Measurements from ENCODE around the gene MOK. TPM values are rescaled to one million over a fixed set of nuclear protein-coding genes. Genes with fewer than 3 reads are reported as not detected.

Gene MOK
- total RNA-seq, 1 experiment from 2014 or later, result 2.0 TPM

GRCh38 chr14:102233081-102233480 lies 71.9 kb downstream of the MOK start:
- no peak overlapping the region for H3K27ac Mint-ChIP-seq
- CTCF ChIA-PET, result interaction anchor here (3.7 kb wide), 1 partner anchor 81 kb away, joined by 18 read pairs; no protein-coding TSS in a partner anchor
- no peaks in the 10 kb centered on the region for H3K27me3 Mint-ChIP-seq (ENCODE audit: low read depth)
- H3K9me3 Mint-ChIP-seq, result no peaks in the 10 kb centered on the region
- DNase-seq (ENCODE audit: low spot score), result no peak
- ATAC-seq, result no peak
- no peaks in the 10 kb centered on the region for H3K36me3 Mint-ChIP-seq
- POLR2A ChIA-PET, result no interaction called here
- H3K4me3 Mint-ChIP-seq, result no peak overlapping the region
- no peak for TF ChIP-seq USF2 (CRISPR knock-in tag; IDR thresholded peaks at IDR 0.05)
- no peak for TF ChIP-seq CREM (CRISPR knock-in tag; IDR thresholded peaks at IDR 0.05)
- H3K4me1 Mint-ChIP-seq, result no peaks in the 10 kb centered on the region

GRCh38 chr14:102232348-102232625 lies 72.7 kb downstream of the MOK start:
- H3K36me3 Mint-ChIP-seq, result no peaks in the 10 kb centered on the region
- no peaks in the 10 kb centered on the region for H3K4me1 Mint-ChIP-seq
- H3K27me3 Mint-ChIP-seq (ENCODE audit: low read depth), result no peaks in the 10 kb centered on the region
- CTCF ChIA-PET, result interaction anchor here (3.7 kb wide), 1 partner anchor 82 kb away, joined by 18 read pairs; no protein-coding TSS in a partner anchor
- H3K9me3 Mint-ChIP-seq, result no peaks in the 10 kb centered on the region
- DNase-seq (ENCODE audit: low spot score) (no peak), ATAC-seq (no peak)
- POLR2A ChIA-PET, result no interaction called here
- no peak for TF ChIP-seq ZNF138 (CRISPR knock-in tag; conservative IDR thresholded peaks at IDR 0.05)
- TF ChIP-seq NR3C1 (CRISPR knock-in tag; conservative IDR thresholded peaks at IDR 0.05; ENCODE audit: low read depth), result no peak
- no peak for TF ChIP-seq E2F1 (CRISPR knock-in tag; IDR thresholded peaks at IDR 0.05)
- no peak for TF ChIP-seq NR2C2 (CRISPR knock-in tag; IDR thresholded peaks at IDR 0.05)
- TF ChIP-seq ZBTB43 (CRISPR knock-in tag; IDR thresholded peaks at IDR 0.05), result no peak
- TF ChIP-seq SP1 (CRISPR knock-in tag; conservative IDR thresholded peaks at IDR 0.05), result no peak
- no peak for TF ChIP-seq MXD4 (CRISPR knock-in tag; IDR thresholded peaks at IDR 0.05; ENCODE audit: borderline replicate concordance)
- TF ChIP-seq ZNF512 (CRISPR knock-in tag; IDR thresholded peaks at IDR 0.05; ENCODE audit: borderline replicate concordance), result no peak
- H3K27ac Mint-ChIP-seq, result no peak overlapping the region
- H3K4me3 Mint-ChIP-seq, result no peak overlapping the region

- H3K27ac Mint-ChIP-seq, result no peak overlapping the region
- ChIA-PET POLR2A (no interaction called here), CTCF (interaction anchor here (0.6 to 3.7 kb wide), 3 partner anchors 30 to 82 kb away, joined by 3 to 18 read pairs (median 3); no protein-coding TSS in a partner anchor)
- DNase-seq (ENCODE audit: low spot score), result no peak
- no peaks in the 10 kb centered on the region for H3K27me3 Mint-ChIP-seq (ENCODE audit: low read depth)
- TF ChIP-seq SMAD4 (CRISPR knock-in tag; IDR thresholded peaks at IDR 0.05), result no peak
- TF ChIP-seq PRRX2 (CRISPR knock-in tag; IDR thresholded peaks at IDR 0.05), result no peak
- TF ChIP-seq JAZF1 (CRISPR knock-in tag; IDR thresholded peaks at IDR 0.05), result no peak
- TF ChIP-seq USF1 (CRISPR knock-in tag; IDR thresholded peaks at IDR 0.05), result no peak
- TF ChIP-seq SOX15 (CRISPR knock-in tag; IDR thresholded peaks at IDR 0.05), result no peak
- no peak for TF ChIP-seq EMX1 (CRISPR knock-in tag; IDR thresholded peaks at IDR 0.05)
- no peak for TF ChIP-seq NR3C1 (CRISPR knock-in tag; conservative IDR thresholded peaks at IDR 0.05; ENCODE audit: low read depth)
- no peak for TF ChIP-seq CDX4 (CRISPR knock-in tag; IDR thresholded peaks at IDR 0.05; ENCODE audit: borderline replicate concordance)
- TF ChIP-seq GTF2I (CRISPR knock-in tag; conservative IDR thresholded peaks at IDR 0.05), result no peak
- no peak for TF ChIP-seq FOXK1 (CRISPR knock-in tag; IDR thresholded peaks at IDR 0.05)
- TF ChIP-seq JUN (CRISPR knock-in tag; IDR thresholded peaks at IDR 0.05), result no peak
- TF ChIP-seq OVOL2 (CRISPR knock-in tag; IDR thresholded peaks at IDR 0.05; ENCODE audit: borderline replicate concordance), result no peak
- TF ChIP-seq RORB (CRISPR knock-in tag; IDR thresholded peaks at IDR 0.05), result no peak
- TF ChIP-seq KAT7 (CRISPR knock-in tag; IDR thresholded peaks at IDR 0.05; ENCODE audit: borderline replicate concordance), result no peak
- TF ChIP-seq ERG (CRISPR knock-in tag; IDR thresholded peaks at IDR 0.05), result no peak
- H3K9me3 Mint-ChIP-seq, result no peaks in the 10 kb centered on the region
- no peak overlapping the region for H3K4me3 Mint-ChIP-seq
- ATAC-seq, result no peak
- no peaks in the 10 kb centered on the region for H3K4me1 Mint-ChIP-seq
- no peaks in the 10 kb centered on the region for H3K36me3 Mint-ChIP-seq
Observed at GRCh38 chr14:102231476-102232347, 73.3 kb downstream of the MOK start.

Measured in WTC11 (cell line).